GM13977 (cell line): Measurements from ENCODE around the gene RIPK3.
A peak's percentile ranks its signal among the peaks of the same experiment; 100 is the strongest.

Experiments
- DNase-seq: peaks from one replicate; pipeline ENCODE4 v3.0.0; 2012; ENCODE audit warnings: low spot score
- CTCF ChIP-seq: IDR thresholded peaks from 2 replicates; pipeline ENCODE4 v1.5.1; 2012; ENCODE audit warnings: mild to moderate bottlenecking, control low read depth; ENCODE audit not compliant: insufficient read depth; ENCODE audit errors: extremely low read depth, missing control alignments
- in situ Hi-C: fragments of 300-500 bp; cut with MboI; formaldehyde crosslinking; loops from one replicate; pipeline ENCODE4 v1.12.0; 2022; ENCODE audit warnings: low sequenced_read_pairs, low pct_unique_long_range_greater_than_20kb, mixed read lengths, inconsistent platforms; ENCODE audit not compliant: unreplicated experiment

Gene RIPK3

DNA sequence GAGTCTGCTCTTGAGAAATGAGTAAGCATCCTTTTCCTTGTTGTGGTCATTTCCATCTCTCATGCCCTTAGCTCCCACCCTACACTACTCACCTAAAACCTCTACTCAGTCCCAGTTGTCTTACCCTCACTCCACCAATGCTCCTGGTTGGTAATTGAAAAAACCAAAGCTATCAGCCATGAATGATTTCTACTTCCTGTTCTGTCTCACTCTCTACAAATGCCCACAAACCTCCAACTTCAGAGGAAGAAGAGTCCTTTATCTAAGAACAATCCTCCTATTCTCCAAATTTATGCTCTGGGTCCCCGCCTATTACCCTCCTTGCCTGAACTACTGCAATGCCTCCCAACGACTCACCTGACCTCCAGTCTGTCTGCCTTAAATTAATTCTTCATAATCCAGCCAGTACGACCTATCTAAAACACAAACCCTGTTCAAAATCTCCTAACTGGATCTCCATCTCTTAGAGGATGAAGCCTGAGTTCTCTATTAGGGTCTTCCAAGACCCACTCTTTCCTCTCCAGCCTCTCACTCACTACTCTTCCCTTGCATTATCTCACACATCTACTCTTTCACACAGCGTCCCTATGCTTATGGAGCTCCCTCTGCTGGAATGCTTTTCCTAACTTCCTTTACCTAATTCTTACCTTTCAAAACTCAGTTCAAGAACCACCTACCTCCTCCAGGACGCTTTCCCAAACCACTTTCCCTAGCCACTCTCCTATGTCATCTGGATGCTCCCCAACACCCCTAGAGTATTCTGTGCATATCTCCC is 42.4 kb downstream of the RIPK3 start:
- DNase-seq: no peak
- peak; percentile 42 for TF ChIP-seq CTCF
- in situ Hi-C loops: loop anchor here (5.0 kb wide), 1 partner anchor 55 kb away; the partner anchor contains the start of gene TINF2

GRCh38 chr14:24296341-24297157 is 43.2 kb downstream of the RIPK3 start:
- TF ChIP-seq CTCF: peak; percentile 81
- peak; percentile 86 for DNase-seq
- in situ Hi-C loops: loop anchor here (5.0 kb wide), 1 partner anchor 54 kb away; the partner anchor contains the start of gene TINF2

DNA sequence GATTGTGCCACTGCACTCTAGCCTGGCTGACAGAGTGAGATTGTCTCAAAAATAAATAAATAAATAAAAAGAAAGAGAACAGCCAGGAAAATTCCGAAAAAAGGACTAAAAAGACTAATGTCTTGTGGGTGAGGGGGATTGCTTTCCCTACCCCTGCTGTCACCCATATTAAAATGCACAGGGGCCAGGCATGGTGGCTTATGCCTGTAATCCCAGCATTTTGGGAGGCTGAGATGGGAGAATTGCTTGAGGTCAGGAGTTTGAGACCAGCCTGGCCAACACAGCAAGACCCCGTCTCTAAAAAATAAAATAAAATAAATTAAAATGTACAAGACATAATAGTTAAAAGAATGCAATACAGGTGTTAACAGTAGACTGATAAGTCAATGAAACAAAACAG is 46.3 kb downstream of the RIPK3 start:
- TF ChIP-seq CTCF: no peak
- in situ Hi-C loops: no loop called here

DNA sequence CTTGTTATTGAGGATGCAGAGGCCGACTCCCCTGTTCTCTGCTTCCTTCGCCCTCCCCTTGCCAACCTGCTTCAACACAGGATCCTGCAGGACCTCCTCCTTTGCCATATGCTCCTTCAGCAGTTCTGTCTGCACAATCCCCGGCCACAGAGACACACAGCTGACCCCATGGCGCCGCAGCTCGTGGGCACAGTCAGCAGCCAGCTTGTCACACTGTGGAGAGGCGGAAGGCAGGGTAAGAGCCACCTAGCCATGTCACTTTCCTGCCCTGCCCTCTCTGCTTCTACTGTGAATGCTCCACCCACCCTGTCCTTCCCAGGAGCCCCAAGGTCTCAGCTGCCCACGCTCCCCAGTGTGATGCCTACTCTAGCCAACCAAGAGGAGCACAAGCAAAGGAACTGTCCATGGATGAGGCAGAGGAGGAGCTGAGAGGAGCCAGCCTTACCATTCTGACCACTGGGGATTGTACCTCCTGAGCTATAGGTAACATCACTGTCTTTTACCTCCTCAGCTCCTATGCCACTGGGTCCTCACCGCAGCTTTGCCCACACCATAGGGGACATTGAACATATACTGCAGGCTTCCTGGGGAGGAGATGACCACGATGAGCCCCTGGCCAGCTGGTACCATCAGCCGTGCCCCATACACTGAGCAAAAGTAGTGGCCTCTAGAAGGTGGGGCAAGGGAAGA is 47.5 kb downstream of the RIPK3 start:
- no peak for TF ChIP-seq CTCF
- no peak for DNase-seq
- in situ Hi-C loops: no loop called here

More for the DNA sequence above, 46.3 kb downstream of the RIPK3 start:
- no peak for DNase-seq

DNA sequence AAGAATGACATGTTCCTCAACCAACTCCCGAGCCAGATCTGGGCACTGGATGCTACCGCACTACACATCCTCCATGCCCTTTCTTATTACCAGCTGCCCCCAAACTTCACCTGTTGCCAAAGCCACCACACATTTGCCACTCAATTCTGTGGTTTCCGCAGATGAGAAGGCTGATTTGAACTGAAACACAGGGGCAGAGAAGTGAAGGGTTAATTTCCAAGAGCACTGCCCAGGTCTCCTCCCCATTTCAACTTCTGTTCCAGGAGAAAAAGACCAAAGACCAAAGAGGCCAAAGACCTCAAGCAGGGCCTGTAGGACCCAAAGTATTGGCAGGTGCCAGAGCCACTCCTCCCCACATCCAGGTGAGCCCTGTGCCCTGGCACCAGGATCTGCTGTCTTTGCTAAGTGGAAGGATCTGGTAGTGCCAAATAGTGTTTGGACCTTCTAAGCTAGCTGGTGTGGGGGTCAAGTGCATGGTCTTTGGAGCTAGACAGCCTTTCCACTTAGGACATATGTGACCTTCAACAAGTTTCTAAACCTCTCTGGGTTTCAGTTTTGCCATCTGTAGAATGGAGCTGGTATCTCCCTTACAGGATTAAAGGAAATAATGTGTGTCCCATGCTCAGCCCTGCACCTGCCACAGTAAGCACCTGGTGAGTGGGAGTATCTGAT is 48.2 kb downstream of the RIPK3 start:
- in situ Hi-C loops: no loop called here
- DNase-seq: no peak
- no peak for TF ChIP-seq CTCF

- no peak for TF ChIP-seq CTCF
- in situ Hi-C loops: no loop called here
- no peak for DNase-seq
These were observed 49.0 kb downstream of the RIPK3 start for GRCh38 chr14:24290746-24291145.
